DOHH2 (cell line): ENCODE results near the gene ARHGAP23.

ENCODE experiments used
- H3F3A ChIP-seq: fragments of 200-600 bp; sonication (generic), shearing (Covaris generic); 2 replicates; pipeline ENCODE4 v1.6.0; 2016; ENCODE audit warnings: antibody characterized with exemption, mild to moderate bottlenecking; ENCODE audit not compliant: control insufficient read depth, insufficient read depth
- H3K27ac ChIP-seq: fragments of 200-600 bp; sonication (generic); 2 replicates; pipeline ENCODE4 v1.5.1; 2014; ENCODE audit warnings: low read depth, mild to moderate bottlenecking, low read length, moderate library complexity
- H3K27me3 ChIP-seq: fragments of 200-600 bp; sonication (generic); 2 replicates; pipeline ENCODE4 v1.6.1; 2014; ENCODE audit warnings: mild to moderate bottlenecking, low read length, mixed read lengths; ENCODE audit not compliant: control insufficient read depth
- H3K36me3 ChIP-seq: fragments of 200-600 bp; sonication (generic); 2 replicates; pipeline ENCODE4 v1.6.1; 2014; ENCODE audit warnings: mild to moderate bottlenecking, low read length, moderate library complexity, mixed read lengths; ENCODE audit not compliant: control insufficient read depth
- H3K4me1 ChIP-seq: fragments of 200-600 bp; sonication (generic); 2 replicates; pipeline ENCODE4 v1.6.1; 2014; ENCODE audit warnings: mild to moderate bottlenecking, low read length, mixed read lengths; ENCODE audit not compliant: control insufficient read depth
- H3K4me2 ChIP-seq: fragments of 200-600 bp; sonication (generic); 2 replicates; pipeline ENCODE4 v1.6.0; 2014; ENCODE audit warnings: mild to moderate bottlenecking, low read length, moderate library complexity
- H3K4me3 ChIP-seq: fragments of 200-600 bp; sonication (generic); 2 replicates; pipeline ENCODE4 v1.5.1; 2014; ENCODE audit warnings: mild to moderate bottlenecking, low read length, mixed read lengths
- H3K79me2 ChIP-seq: fragments of 200-600 bp; sonication (generic); 2 replicates; pipeline ENCODE4 v1.6.1; 2014; ENCODE audit warnings: mild to moderate bottlenecking, low read length, mixed read lengths; ENCODE audit not compliant: control insufficient read depth
- H3K9me2 ChIP-seq: fragments of 200-600 bp; sonication (generic); replicated peaks from 2 replicates; pipeline ENCODE4 v1.6.1; 2014; ENCODE audit warnings: mild to moderate bottlenecking, low read length, mixed read lengths; ENCODE audit not compliant: control insufficient read depth
- H3K9me3 ChIP-seq: fragments of 200-600 bp; sonication (generic); 2 replicates; pipeline ENCODE4 v1.6.1; 2014; ENCODE audit warnings: antibody characterized with exemption, low read length, mixed read lengths; ENCODE audit not compliant: control insufficient read depth, insufficient read depth
- H4K20me1 ChIP-seq: fragments of 200-600 bp; sonication (generic); 2 replicates; pipeline ENCODE4 v1.6.0; 2014; ENCODE audit warnings: low read depth, mild to moderate bottlenecking, antibody characterized with exemption, low read length, moderate library complexity; ENCODE audit not compliant: control insufficient read depth, insufficient read depth
- EZH2phosphoT487 ChIP-seq: fragments of 200-600 bp; sonication (generic); IDR thresholded peaks from 2 replicates; pipeline ENCODE4 v1.6.1; 2017; ENCODE audit warnings: borderline replicate concordance, mild to moderate bottlenecking, antibody characterized with exemption, low read length, moderate library complexity, mixed read lengths
- TF ChIP-seq, protein P1 (sequence below): fragments of 200-600 bp; sonication (generic); IDR thresholded peaks from one replicate; pipeline ENCODE4 v1.5.1; 2014; ENCODE audit warnings: antibody characterized with exemption, mild to moderate bottlenecking, low read depth, low read length; ENCODE audit not compliant: poor library complexity, severe bottlenecking

Gene ARHGAP23

DNA sequence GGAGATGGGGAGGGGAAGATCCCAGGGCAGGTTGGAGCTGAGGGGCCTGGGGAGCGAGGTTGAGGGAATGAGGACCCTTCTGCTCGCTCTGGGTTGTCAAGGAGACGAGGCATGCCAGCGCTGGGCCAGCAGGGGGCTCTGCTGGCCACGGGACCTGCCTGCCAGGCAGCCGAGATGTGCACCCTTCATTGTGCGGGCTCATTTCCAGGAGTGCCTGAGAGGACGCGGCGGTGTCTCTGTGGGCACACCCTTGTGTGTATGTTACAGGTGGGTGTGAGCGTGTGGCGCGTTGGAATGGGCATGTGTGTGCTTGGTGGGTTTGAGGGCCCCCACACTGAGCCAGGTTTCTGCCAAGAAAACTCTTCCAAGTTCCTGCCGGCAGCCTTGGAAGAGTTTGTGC is 15.9 kb downstream of the ARHGAP23 start:
- no peaks in the 10 kb centered on the region for H4K20me1 ChIP-seq
- no peaks in the 10 kb centered on the region for H3K9me2 ChIP-seq
- H3F3A ChIP-seq = no peaks in the 10 kb centered on the region
- no peak overlapping the region for H3K27ac ChIP-seq
- H3K27me3 ChIP-seq = peaks cover 14% of the 10 kb centered on the region
- H3K79me2 ChIP-seq = no peaks in the 10 kb centered on the region
- no peak for TF ChIP-seq EZH2phosphoT487
- TF ChIP-seq, protein P1, sequence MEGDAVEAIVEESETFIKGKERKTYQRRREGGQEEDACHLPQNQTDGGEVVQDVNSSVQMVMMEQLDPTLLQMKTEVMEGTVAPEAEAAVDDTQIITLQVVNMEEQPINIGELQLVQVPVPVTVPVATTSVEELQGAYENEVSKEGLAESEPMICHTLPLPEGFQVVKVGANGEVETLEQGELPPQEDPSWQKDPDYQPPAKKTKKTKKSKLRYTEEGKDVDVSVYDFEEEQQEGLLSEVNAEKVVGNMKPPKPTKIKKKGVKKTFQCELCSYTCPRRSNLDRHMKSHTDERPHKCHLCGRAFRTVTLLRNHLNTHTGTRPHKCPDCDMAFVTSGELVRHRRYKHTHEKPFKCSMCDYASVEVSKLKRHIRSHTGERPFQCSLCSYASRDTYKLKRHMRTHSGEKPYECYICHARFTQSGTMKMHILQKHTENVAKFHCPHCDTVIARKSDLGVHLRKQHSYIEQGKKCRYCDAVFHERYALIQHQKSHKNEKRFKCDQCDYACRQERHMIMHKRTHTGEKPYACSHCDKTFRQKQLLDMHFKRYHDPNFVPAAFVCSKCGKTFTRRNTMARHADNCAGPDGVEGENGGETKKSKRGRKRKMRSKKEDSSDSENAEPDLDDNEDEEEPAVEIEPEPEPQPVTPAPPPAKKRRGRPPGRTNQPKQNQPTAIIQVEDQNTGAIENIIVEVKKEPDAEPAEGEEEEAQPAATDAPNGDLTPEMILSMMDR = peak; percentile 86
- peak overlapping the region; percentile 6; the same call in 1 of the 2 replicates for H3K4me2 ChIP-seq
- H3K4me3 ChIP-seq = no peak overlapping the region
- no peaks in the 10 kb centered on the region for H3K9me3 ChIP-seq
- H3K4me1 ChIP-seq = peaks cover 4% of the 10 kb centered on the region
- no peaks in the 10 kb centered on the region for H3K36me3 ChIP-seq

DNA sequence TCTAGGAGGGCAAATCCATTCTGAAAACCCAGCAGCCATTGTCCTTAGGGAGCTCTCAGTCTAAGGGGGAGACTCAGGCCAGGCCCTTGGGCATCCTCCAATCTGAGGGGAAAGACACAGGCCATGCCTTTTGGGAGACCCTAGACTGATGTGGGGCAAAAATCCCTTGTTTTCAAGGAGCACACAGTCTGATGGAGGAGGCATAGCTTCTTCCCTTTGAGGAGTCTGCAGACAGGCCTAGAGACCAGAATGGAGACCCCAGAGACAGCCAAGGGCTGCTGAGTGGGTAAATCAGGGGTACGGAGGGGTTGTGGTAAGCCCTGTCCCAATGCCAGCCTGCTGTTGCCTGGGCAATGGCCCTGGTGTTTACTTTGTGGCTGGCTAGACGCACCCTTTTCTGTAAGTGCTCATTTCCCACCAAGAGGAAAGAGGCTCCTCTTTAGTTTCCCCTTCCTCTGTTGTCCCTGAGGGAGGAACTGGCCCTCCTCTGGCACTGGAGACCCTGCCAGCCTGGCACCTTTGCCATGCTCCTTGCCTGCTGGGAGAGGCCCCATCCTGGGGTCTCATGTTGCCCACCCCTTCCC is 19.3 kb downstream of the ARHGAP23 start:
- no peaks in the 10 kb centered on the region for H3K9me2 ChIP-seq
- H3K79me2 ChIP-seq = no peaks in the 10 kb centered on the region
- H3F3A ChIP-seq = no peaks in the 10 kb centered on the region
- no peaks in the 10 kb centered on the region for H4K20me1 ChIP-seq
- peaks cover 4% of the 10 kb centered on the region for H3K4me1 ChIP-seq
- H3K4me2 ChIP-seq = no peak overlapping the region
- H3K9me3 ChIP-seq = no peaks in the 10 kb centered on the region
- no peaks in the 10 kb centered on the region for H3K36me3 ChIP-seq
- H3K4me3 ChIP-seq = no peak overlapping the region
- no peak for TF ChIP-seq EZH2phosphoT487
- TF ChIP-seq, protein P1 = no peak
- no peak overlapping the region for H3K27ac ChIP-seq
- peaks cover 10% of the 10 kb centered on the region for H3K27me3 ChIP-seq

DNA sequence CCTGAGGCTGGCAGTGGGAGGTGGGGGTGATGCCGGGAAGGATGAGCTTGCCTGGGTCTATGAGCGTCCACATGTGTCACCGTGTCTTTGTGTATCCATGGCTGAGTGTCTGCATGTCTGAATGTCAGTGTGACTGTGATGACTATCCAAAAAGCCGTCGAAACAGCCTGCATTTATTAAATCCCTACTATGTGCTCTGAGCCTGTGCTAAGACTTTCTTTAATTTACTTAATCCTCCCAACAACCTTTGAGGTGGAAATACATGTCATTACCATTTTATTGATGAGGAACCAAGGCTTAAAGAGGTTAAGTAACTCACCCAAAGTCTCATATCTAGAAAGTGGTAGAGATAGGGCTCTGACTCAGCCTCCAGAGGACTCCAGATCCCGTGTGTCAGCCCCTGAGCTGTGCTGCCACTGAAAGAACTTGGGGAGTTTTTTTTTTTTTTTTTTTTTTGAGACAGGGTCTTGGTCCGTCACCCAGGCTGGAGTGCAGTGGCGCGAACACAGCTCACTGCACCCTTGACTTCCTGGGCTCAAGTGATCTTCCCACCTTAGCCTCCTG is 20.0 kb downstream of the ARHGAP23 start:
- Histone ChIP-seq H3K79me2 (no peaks in the 10 kb centered on the region), H3K36me3 (no peaks in the 10 kb centered on the region), H3K9me2 (no peaks in the 10 kb centered on the region), H3K27me3 (peaks cover 10% of the 10 kb centered on the region), H3F3A (no peaks in the 10 kb centered on the region), H3K4me1 (peaks cover 4% of the 10 kb centered on the region), H3K27ac (no peak overlapping the region), H3K4me2 (no peak overlapping the region), H3K4me3 (no peak overlapping the region), H3K9me3 (no peaks in the 10 kb centered on the region), H4K20me1 (no peaks in the 10 kb centered on the region)
- TF ChIP-seq EZH2phosphoT487 = no peak
- TF ChIP-seq, protein P1 = no peak
